Activated T-cell treated with anti-CD3 and anti-CD28 coated beads for 4 hours (primary cell): Measurements from ENCODE around the gene CCDC33.
"Not testable (repeated sequence)": the region's sequence is repeated elsewhere in the genome, so short reads cannot be mapped to it uniquely, and the experiment has no call there.

ENCODE experiments used
- DNase-seq: peaks from one replicate; pipeline ENCODE4 v3.0.0-alpha.2; 2020

Gene CCDC33

DNA sequence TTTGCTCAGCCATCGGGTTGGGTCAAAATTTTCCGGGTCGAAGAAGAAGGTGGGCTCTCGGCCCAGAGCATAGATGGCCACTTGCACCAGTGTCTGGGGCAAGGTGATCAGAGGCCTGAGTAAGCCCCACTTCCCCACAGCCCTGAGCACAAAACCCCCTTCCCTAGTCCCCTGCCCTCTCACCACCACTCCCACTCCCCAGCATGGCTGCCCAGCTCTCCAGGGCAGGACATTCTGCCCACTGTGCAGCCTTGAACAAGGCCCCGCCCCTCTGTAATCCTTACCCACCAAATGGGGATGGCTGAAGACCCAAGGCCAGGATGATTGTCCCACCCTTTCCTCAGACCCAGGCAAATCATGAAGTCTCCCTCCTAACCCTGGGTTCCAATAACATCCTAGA lies 102.5 kb downstream of the CCDC33 start:
- DNase-seq = no peak

DNA sequence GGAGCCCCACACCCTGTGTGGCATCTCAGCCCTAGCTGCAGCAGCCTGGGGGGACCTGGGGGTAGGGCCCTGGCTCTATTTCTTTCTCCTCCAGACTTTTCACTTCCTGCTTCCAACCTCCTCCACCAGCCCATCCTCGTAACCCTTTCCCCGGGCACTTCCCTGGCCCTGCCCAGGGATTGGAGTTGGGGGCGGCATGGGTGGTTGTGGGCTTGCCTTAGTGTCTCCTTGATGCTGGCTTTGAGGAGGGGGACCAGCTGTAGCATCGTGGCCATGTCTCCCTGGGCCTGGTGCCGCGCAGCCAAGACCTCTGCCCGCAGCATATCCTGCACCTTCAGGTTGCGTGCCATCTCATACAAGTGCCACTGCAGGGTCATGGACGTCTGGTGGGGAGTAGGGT lies 103.2 kb downstream of the CCDC33 start:
- DNase-seq = no peak

- DNase-seq = no peak
These were observed 104.0 kb downstream of the CCDC33 start for GRCh38 chr15:74340150-74340549.

DNA sequence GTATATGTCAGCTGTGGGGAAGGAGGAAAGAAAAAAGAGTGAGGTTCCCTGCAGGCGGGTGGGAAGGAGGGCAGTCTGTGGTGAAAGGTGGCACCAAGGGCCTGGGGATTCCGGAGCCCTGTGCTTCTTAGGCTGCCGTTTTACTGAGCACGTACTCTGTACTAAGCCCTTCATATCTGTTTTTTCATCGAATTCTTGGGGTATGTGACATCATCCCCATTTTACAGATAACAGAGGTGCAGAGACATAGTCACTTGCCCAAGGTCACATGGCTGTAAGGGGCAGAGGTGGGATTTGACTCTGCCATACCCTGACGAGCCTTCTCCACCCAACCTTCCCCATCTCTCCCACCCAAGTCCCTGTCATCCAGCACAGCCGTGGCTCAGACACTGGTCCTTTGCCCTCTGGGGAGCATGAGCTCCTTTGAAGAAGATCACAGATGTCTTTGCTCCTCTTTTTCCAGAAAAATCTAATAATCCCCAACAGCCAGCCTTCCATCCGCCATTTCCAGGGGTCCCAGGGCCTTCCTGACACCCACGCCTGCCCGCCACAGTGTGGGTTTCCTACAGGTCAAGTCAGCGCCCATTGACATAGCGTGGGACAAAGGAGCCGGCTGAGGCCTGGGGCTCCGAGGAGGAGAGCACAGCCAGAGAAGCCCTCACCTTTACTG lies 107.1 kb downstream of the CCDC33 start:
- no peak for DNase-seq

DNA sequence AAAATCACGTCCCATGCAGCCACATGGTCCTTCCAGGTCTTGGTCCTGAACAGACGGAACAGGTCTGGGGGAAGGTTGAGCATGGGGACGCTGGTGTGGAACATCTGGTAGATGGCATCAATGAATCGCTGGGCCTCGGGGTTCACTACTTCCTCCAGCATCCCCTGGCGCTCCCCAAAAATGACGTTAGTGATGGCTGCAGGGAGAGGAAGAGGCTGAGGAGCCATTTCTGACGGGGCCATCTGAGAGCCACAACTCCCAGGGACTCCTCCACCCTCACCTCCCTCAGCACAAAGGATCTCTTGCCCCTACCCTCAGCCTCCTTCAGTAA lies 107.6 kb downstream of the CCDC33 start:
- DNase-seq = no peak

- no peak for DNase-seq
These were observed 108.9 kb downstream of the CCDC33 start for GRCh38 chr15:74345051-74345450.

DNA sequence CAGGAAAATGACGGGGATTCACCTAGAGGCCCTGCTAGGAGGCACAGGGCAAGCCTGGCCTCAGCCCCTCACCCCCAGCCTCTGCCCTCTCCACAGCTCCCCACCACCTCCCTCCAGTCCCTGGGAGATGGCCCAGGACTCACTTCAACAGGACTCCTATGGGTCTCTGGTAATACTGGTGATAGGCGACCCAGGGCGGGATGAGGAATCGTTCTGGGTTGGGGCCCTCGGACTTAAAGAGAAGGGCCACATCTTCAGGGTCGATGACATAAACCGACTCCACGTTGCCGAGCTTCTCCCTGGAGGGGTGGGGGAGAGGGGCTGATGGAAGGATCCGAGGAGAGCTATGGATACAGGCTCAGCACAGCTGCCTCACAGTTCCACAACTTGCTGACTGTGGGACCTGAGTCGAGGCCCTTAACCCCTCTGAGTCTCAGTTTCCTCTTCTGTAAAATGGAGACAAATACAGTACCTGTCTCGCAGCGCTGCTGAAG lies 111.7 kb downstream of the CCDC33 start:
- no peak for DNase-seq

- no peak for DNase-seq
These were observed 113.2 kb downstream of the CCDC33 start for GRCh38 chr15:74349241-74349778.

DNA sequence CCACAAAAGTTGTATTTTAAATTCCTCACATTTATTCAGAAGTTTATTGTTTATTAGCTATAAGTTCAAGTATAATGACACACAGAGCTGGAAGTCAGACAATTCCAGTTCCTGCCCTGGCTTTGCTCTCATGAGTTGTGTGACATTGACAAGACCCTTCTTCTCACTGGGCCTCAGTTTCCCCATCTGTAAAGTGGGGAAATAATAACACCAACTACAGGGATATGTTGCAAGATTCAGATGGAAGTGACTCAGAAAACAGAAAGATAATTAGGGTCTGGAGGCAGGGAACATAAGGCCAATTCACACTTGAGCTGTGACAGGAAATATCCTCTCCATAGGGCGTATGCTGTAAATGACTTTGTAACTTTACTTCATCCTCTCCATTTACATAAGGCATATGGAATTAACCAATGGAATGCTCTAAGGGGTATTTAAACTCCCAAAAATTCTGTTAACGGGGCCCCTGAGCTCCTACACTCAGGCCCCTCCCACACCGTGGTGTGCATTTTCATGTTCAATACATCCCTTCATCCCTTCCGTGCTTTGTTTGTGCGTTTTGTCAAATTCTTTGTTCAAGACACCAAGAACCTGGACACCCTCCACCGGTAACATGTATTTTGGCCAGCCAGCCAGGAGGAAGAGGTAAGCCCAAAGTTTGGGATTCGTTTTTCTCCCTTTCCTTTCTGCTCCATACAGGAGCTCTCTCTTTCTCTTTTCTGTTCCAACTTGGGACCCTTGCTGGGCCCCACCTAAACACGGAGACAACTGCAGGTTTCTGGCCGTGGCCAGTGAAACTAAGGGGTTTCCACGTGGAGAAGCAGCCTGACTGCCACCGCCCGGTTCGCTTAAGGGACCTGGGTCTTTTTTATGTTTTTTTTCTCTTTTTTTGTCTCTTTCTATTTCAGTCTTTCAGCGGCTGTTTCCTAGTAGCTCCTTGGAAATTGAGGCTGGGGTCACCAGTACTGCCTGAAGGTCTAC lies 114.5 kb downstream of the CCDC33 start:
- no peak for DNase-seq

- DNase-seq = no peak
These were observed 115.5 kb downstream of the CCDC33 start for GRCh38 chr15:74351670-74352069.

GRCh38 chr15:74352393-74352910 lies 116.3 kb downstream of the CCDC33 start:
- no peak for DNase-seq

DNA sequence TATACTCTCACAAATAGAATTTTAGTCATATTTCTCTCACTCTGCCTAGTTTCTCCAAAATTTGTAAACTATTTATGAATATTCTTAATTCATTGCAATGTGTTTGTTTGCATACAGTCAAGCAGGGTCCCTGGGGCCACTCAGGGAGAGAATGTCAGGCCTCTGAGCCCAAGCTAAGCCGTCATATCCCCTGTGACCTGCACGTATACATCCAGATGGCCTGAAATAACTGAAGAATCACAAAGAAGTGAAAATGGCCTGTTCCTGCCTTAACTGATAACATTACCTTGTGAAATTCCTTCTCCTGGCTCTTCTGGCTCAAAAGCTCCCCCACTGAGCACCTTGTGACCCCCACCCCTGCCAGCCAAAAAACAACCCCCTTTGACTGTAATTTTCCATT lies 117.9 kb downstream of the CCDC33 start:
- DNase-seq = not testable (repeated sequence)

DNA sequence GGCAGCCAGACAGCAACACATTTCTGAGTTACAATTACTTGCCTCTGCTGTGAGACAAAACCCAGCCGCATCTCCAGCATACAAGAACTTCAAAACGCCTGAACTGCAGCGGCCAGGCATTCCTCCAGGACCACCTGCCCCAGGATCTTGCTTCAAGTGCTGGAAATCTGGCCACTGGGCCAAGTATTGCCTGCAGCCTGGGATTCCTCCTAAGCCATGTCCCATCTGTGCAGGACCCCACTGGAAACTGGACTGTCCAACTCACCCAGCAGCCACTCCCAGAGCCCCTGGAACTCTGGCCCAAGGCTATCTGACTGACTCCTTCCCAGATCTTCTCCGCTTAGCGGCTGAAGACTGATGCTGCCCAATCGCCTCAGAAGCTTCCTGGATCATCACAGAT lies 119.9 kb downstream of the CCDC33 start:
- not testable (repeated sequence) for DNase-seq

DNA sequence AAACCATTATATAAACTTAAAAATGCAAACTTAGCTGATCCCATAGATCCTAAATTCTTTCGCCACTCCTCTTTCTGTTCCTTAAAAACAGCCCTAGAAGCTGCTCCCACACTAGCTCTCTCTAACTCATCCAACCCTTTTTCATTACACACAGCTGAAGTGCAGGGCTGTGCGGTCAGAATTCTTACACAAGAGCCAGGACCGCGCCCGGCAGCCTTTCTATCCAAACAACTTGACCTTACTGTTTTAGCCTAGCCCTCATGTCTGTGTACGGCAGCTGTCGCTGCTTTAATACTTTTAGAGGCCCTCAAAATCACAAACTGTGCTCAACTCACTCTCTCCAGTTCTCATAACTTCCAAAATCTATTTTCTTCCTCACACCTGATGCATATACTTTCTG lies 121.4 kb downstream of the CCDC33 start:
- DNase-seq = not testable (repeated sequence)

GRCh38 chr15:74359376-74359775 lies 123.2 kb downstream of the CCDC33 start:
- DNase-seq = not testable (repeated sequence)

GRCh38 chr15:74360855-74361254 lies 124.7 kb downstream of the CCDC33 start:
- DNase-seq = not testable (repeated sequence)

- no peak for DNase-seq
These were observed 126.4 kb downstream of the CCDC33 start for GRCh38 chr15:74362482-74362881.

GRCh38 chr15:74364936-74365597 lies 128.9 kb downstream of the CCDC33 start:
- no peak for DNase-seq

- DNase-seq = no peak
These were observed 129.7 kb downstream of the CCDC33 start for GRCh38 chr15:74365598-74366445.

DNA sequence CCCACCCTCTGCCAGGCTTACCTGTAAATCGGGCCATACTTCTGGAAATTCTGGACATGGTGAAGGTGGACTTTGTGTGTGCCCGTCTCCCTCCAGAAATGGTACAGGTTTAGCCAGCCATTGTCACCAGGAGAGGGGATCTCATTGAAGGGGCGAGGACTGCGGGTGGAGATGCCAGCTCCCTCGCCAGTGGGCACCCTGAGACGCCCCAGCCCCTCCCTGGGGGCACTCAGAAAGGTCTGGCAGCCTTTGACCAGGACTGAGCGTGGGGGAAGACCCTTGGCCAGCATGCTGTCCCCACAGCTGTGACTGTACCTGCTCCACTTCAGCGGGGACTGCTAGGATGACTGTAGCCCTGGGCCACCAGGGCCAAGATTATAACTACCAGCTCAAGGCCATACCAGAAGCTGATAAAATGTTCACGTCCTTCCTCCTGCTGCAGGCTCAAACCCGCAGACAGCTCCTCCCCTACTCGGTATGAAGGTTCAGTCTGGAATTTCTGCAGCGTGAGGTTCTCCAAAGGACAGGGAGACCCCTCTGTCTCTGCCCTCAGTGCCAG lies 131.2 kb downstream of the CCDC33 start, which contains the start of gene CYP11A1:
TSS of gene CYP11A1 (minus strand) at position 351 of the 559 bp plus-strand sequence. CDS start at position 290, 61 bp downstream.
- DNase-seq = no peak

DNA sequence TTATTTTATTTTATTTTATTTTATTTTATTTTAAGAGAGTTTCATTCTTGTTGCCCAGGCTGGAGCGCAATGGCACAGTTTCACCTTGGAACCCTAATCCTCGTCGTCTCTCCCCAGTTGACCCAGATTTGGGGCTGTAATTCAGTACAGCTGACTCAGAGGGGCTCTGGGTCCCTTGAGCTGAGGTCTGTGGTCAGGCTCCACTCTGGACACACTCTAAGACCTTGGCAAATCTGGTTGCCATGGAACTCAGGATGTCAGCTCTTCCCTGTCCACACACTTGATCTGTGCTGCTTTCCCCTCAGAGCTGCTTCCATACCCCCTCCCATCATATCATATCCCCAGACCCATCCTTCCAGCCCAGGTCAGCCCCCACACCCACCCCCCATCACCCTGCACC lies 132.0 kb downstream of the CCDC33 start:
- DNase-seq = no peak
